ENCODE data around the gene TXNDC17.

GRCh38 chr17:6640536-6641246 lies at the start of gene TXNDC17, which contains the start of gene KIAA0753:
- TF ChIP-seq CTCF (IDR thresholded peaks at IDR 0.05), result no peak
- TF ChIP-seq POLR2A (IDR thresholded peaks at IDR 0.05), result peak; percentile 96
